Left ventricle myocardium inferior (tissue), 1 donor: Measurements from ENCODE around the gene RSAD2. TPM values are rescaled to one million over a fixed set of nuclear protein-coding genes. Genes with fewer than 3 reads are reported as not detected.

Source experiments
- DNase-seq: peaks from one replicate; pipeline ENCODE4 v3.0.0-alpha.2; 2020
- H3K27ac ChIP-seq: fragments of 200-600 bp; replicated peaks from 2 replicates; pipeline ENCODE4 v1.8.0; 2021
- H3K27me3 ChIP-seq: fragments of 200-600 bp; 2 replicates; pipeline ENCODE4 v1.8.0; 2021; ENCODE audit warnings: low read depth
- H3K36me3 ChIP-seq: fragments of 200-600 bp; 2 replicates; pipeline ENCODE4 v1.8.0; 2021
- H3K4me1 ChIP-seq: fragments of 200-600 bp; 2 replicates; pipeline ENCODE4 v1.8.0; 2021
- H3K4me3 ChIP-seq: fragments of 200-600 bp; 2 replicates; pipeline ENCODE4 v1.8.0; 2021; ENCODE audit warnings: mild to moderate bottlenecking, moderate library complexity
- H3K9me3 ChIP-seq: fragments of 200-600 bp; replicated peaks from 2 replicates; pipeline ENCODE4 v1.8.0; 2021
- CTCF ChIP-seq: fragments of 200-600 bp; IDR thresholded peaks from 2 replicates; pipeline ENCODE4 v1.8.0; 2021; ENCODE audit warnings: antibody characterized with exemption, mild to moderate bottlenecking, borderline replicate concordance
- intact Hi-C: fragments of 100-400 bp; cut with micrococcal nuclease; formaldehyde crosslinking; loops from one replicate; pipeline ENCODE4 v1.11.0; 2022
- total RNA-seq: library from RNA; stranded (reverse); fragmentation: NEBNext Ultra II Directional; extraction: Animal tissue kit (Norgen Biotek cat#: 25700); gene quantifications from one replicate; pipeline ENCODE4 v1.2.1, GENCODE V29; 2021
- donor health status: DM: no; HTN: yes; CAD: no; lungs with severe emphysema.

RSAD2 gene
- total RNA-seq, 1 donor from 2014 or later, result 2.4 TPM

- H3K27me3 ChIP-seq, result no peaks in the 10 kb centered on the region
- peak overlapping the region; percentile 57 for H3K27ac ChIP-seq
- TF ChIP-seq CTCF, result no peak
- no peaks in the 10 kb centered on the region for H3K9me3 ChIP-seq
- peaks cover 24% of the 10 kb centered on the region for H3K36me3 ChIP-seq
- peaks cover 44% of the 10 kb centered on the region for H3K4me1 ChIP-seq
- intact Hi-C loops, result no loop called here
- no peak overlapping the region for H3K4me3 ChIP-seq
- no peak for DNase-seq
These were observed 68.2 kb downstream of the RSAD2 start for GRCh38 chr2:6945821-6946220.

- no peak for DNase-seq
- no peak for TF ChIP-seq CTCF
- H3K4me1 ChIP-seq, result peaks cover 50% of the 10 kb centered on the region
- intact Hi-C loops, result no loop called here
- no peaks in the 10 kb centered on the region for H3K9me3 ChIP-seq
- no peak overlapping the region for H3K4me3 ChIP-seq
- H3K27me3 ChIP-seq, result no peaks in the 10 kb centered on the region
- H3K27ac ChIP-seq, result peak overlapping the region; percentile 12
- peaks cover 17% of the 10 kb centered on the region for H3K36me3 ChIP-seq
These were observed 69.1 kb downstream of the RSAD2 start for GRCh38 chr2:6946722-6947121.

Other genes with a start within 250 kb of the RSAD2 start
- 3.2 TPM for gene CMPK2, start 11.9 kb upstream of the RSAD2 start, total RNA-seq
- 17.9 TPM for gene RNF144A, start 39.6 kb downstream of the RSAD2 start, total RNA-seq